K562 (cell line): Measurements from ENCODE around the gene COX4I2. TPM values are rescaled to one million over a fixed set of nuclear protein-coding genes. Genes with fewer than 3 reads are reported as not detected.
A peak's percentile ranks its signal among the peaks of the same experiment; 100 is the strongest.

ENCODE experiments used
- AFF1 ChIP-seq, 2 experiments: fragments of 450-650 bp; IDR thresholded peaks; 2 replicates each; pipeline ENCODE4 v1.6.1; 2018; ENCODE audit warnings: mild to moderate bottlenecking in 2 of 2, low read depth in 1 of 2; ENCODE audit not compliant: partially characterized antibody in 2 of 2
- ARID1B ChIP-seq: fragments of 450-650 bp; IDR thresholded peaks from 2 replicates; pipeline ENCODE4 v1.6.1; 2016; ENCODE audit warnings: antibody characterized with exemption, mild to moderate bottlenecking, inconsistent platforms
- ARNT ChIP-seq, 2 experiments: fragments of 450-650 bp; IDR thresholded peaks; 2 replicates each; pipeline ENCODE4 v1.6.1; 2016; ENCODE audit warnings: mild to moderate bottlenecking in 1 of 2
- ATF2 ChIP-seq: sonication (generic); formaldehyde crosslinking; IDR thresholded peaks from 2 replicates; pipeline ENCODE4 v1.8.1; 2022; ENCODE audit warnings: missing genetic modification reagents
- BCOR ChIP-seq: fragments of 450-650 bp; IDR thresholded peaks from 2 replicates; pipeline ENCODE4 v1.6.1; 2016
- E4F1 ChIP-seq: fragments of 250-450 bp; sonication (Bioruptor Pico); IDR thresholded peaks from 2 replicates; pipeline ENCODE4 v1.5.0; 2021; ENCODE audit warnings: mild to moderate bottlenecking, borderline replicate concordance
- HINFP ChIP-seq: fragments of 450-650 bp; conservative IDR thresholded peaks from 2 replicates; pipeline ENCODE4 v1.6.1; 2016; ENCODE audit warnings: missing genetic modification characterization, low read depth, mild to moderate bottlenecking, control low read depth, missing compliant biosample characterization
- HNRNPH1 ChIP-seq: fragments of 200-400 bp; formaldehyde crosslinking; optimal IDR thresholded peaks from 2 replicates; pipeline ENCODE3; 2017; ENCODE audit warnings: low read depth, mild to moderate bottlenecking, low read length, moderate library complexity
- PREB ChIP-seq: sonication (generic); formaldehyde crosslinking; IDR thresholded peaks from 2 replicates; pipeline ENCODE4 v1.8.1; 2023; ENCODE audit warnings: mild to moderate bottlenecking, missing genetic modification reagents
- SMAD1 ChIP-seq: fragments of 150-350 bp; IDR thresholded peaks from 2 replicates; pipeline ENCODE4 v1.6.1; 2014; ENCODE audit warnings: low read length, low read depth; ENCODE audit not compliant: partially characterized antibody
- TAL1 ChIP-seq: fragments of 450-650 bp; IDR thresholded peaks from 2 replicates; pipeline ENCODE4 v1.6.1; 2016; ENCODE audit warnings: mild to moderate bottlenecking
- YBX1 ChIP-seq: fragments of 450-650 bp; IDR thresholded peaks from 2 replicates; pipeline ENCODE4 v1.7.1; 2016; ENCODE audit warnings: mild to moderate bottlenecking
- ZBTB1 ChIP-seq: sonication (generic); formaldehyde crosslinking; IDR thresholded peaks from 2 replicates; pipeline ENCODE4 v1.8.1; 2023; ENCODE audit warnings: missing genetic modification reagents, low read depth, mild to moderate bottlenecking, borderline replicate concordance
- ZEB2 ChIP-seq: fragments of 450-650 bp; IDR thresholded peaks from 2 replicates; pipeline ENCODE4 v1.6.1; 2016
- ZNF431 ChIP-seq: sonication (generic); formaldehyde crosslinking; IDR thresholded peaks from 2 replicates; pipeline ENCODE4 v1.8.0; 2022; ENCODE audit warnings: mild to moderate bottlenecking, missing genetic modification reagents
- ZSCAN32 ChIP-seq: fragments of 450-650 bp; formaldehyde crosslinking; IDR thresholded peaks from 2 replicates; pipeline ENCODE4 v1.4.0; 2020; ENCODE audit warnings: mild to moderate bottlenecking, moderate library complexity
- polyA plus RNA-seq, 8 experiments: library from polyadenylated mRNA; depleted of rRNA in 4 of 8; stranded (reverse) in 5 of 8; unstranded in 3 of 8; fragments of >200 nt; fragmentation: Nextera tagmentation in 2 of 8; fragmentation: Illumina TruSeq in 1 of 8; extraction: Ambion mirVana in 2 of 8; extraction: Trizol in 1 of 8; gene quantifications; 2 replicates each; pipeline versions ENCODE4 v1.2.1 to v1.2.3, GENCODE V29; 2011 to 2014; ENCODE audit warnings: inconsistent platforms in 1 of 8, missing spikeins in 1 of 8
- total RNA-seq, 7 experiments: library from RNA; depleted of rRNA in 6 of 7; stranded (reverse); fragments of >200 nt in 6 of 7; fragmentation: Illumina TruSeq in 2 of 7; extraction: Trizol in 2 of 7; gene quantifications; 2 replicates each; pipeline versions ENCODE4 v1.2.1 to v1.2.3, GENCODE V29; 2011 to 2021; ENCODE audit warnings: low replicate concordance in 1 of 7

COX4I2 gene
- total and polyA plus RNA-seq, 9 of the 15 experiments (the other 6 are each of a cell fraction or from before 2014, with no cell fraction given) = not detected

GRCh38 chr20:31675828-31676608 lies 38.3 kb downstream of the COX4I2 start (continued):
- TF ChIP-seq ZBTB1 (no peak), PREB (CRISPR knock-in tag) (no peak), TAL1 (peak; percentile 98), AFF1 (IDR thresholded peaks at IDR 0.05; ENCODE audit: low read depth in 1 of 2, partially characterized antibody in 2 of 2) (peak; percentile 14 to 56), ARNT (IDR thresholded peaks at IDR 0.05) (peak in 1 of 2 experiments; percentile 91), ATF2 (no peak), BCOR (peak; percentile 83), SMAD1 (peak; percentile 86), HNRNPH1 (no peak), ZNF431 (CRISPR knock-in tag) (no peak; the same call in 1 of the 2 replicates), ZEB2 (peak; percentile 92), HINFP (tag) (no peak), YBX1 (no peak), ZSCAN32 (CRISPR knock-in tag) (no peak), E4F1 (peak; percentile 28; the same call in 1 of the 2 replicates), ARID1B (peak; percentile 99)
